ENCODE data around the gene PDE4B. TPM values are rescaled to one million over a fixed set of nuclear protein-coding genes. Genes with fewer than 3 reads are reported as not detected.

PDE4B gene
- total and polyA plus RNA-seq, 9 of the 15 experiments (the other 6 are each of a cell fraction or from before 2014, with no cell fraction given): 0.09 TPM; not detected in 8

GRCh38 chr1:66168948-66169671, 376.4 kb downstream of the PDE4B start:
- Histone ChIP-seq H3K4me1 (replicated peaks in 1 of 2; ENCODE audit: control insufficient read depth in 2 of 2, insufficient read depth in 2 of 2, low read length in 2 of 2) (no peaks in the 10 kb centered on the region), H3K9me3 (replicated peaks; ENCODE audit: control insufficient read depth, insufficient read depth, low read depth, low read length) (no peaks in the 10 kb centered on the region), H3K36me3 (ENCODE audit: control insufficient read depth, insufficient read depth, low read length) (no peaks in the 10 kb centered on the region), H2AFZ (ENCODE audit: low read depth, low read length) (no peak overlapping the region), H3K4me2 (ENCODE audit: insufficient read depth, low read length) (no peak overlapping the region), H3K27ac (ENCODE audit: extremely low read depth, low read depth, low read length) (no peak overlapping the region), H3K9ac (ENCODE audit: insufficient read depth in 1 of 2, low read depth in 2 of 2, low read length in 2 of 2) (no peak overlapping the region), H3K79me2 (ENCODE audit: control insufficient read depth, insufficient read depth, low read length) (no peaks in the 10 kb centered on the region), H4K20me1 (replicated peaks; ENCODE audit: control insufficient read depth, insufficient read depth, low read length) (no peaks in the 10 kb centered on the region), H3K27me3 (ENCODE audit: control insufficient read depth in 2 of 2, insufficient read depth in 2 of 2, low read length in 2 of 2) (no peaks in the 10 kb centered on the region), H3K4me3 (no peak overlapping the region), H3K9me1 (ENCODE audit: control insufficient read depth, insufficient read depth, low read length) (no peaks in the 10 kb centered on the region)
- ChIA-PET CTCF (ENCODE audit: low intra/inter-chr PET ratio) (no interaction called here), POLR2A (no interaction called here)
- FAIRE-seq: no peak
- BruUV-seq (replicated peaks): no TSS peak
- intact Hi-C loops (cut with micrococcal nuclease): no loop called here
- in situ Hi-C loops (cut with MboI): no loop called here
- no peak for ATAC-seq
- no peak for DNase-seq (ENCODE audit: extremely low read depth in 1 of 4, low spot score in 3 of 4)
- 1% methylated on average over 6 of the region's 6 CpGs for WGBS (ENCODE audit: insufficient coverage, low coverage, missing lambda C conversion rate)
- no peak for TF ChIP-seq SAP30 (IDR thresholded peaks at IDR 0.05; ENCODE audit: borderline replicate concordance, insufficient read depth, low read depth, low read length, poor library complexity, severe bottlenecking)
- TF ChIP-seq JUN (IDR thresholded peaks at IDR 0.05; ENCODE audit: borderline replicate concordance, low read depth, low read length): no peak
- no peak for TF ChIP-seq JUN (CRISPR knock-in tag; IDR thresholded peaks at IDR 0.05; ENCODE audit: borderline replicate concordance)
- TF ChIP-seq FIP1L1 (IDR thresholded peaks at IDR 0.05; ENCODE audit: low read depth, low read length, poor library complexity, severe bottlenecking): no peak
- no peak for TF ChIP-seq RREB1 (CRISPR knock-in tag; IDR thresholded peaks at IDR 0.05)
- TF ChIP-seq CEBPZ (IDR thresholded peaks at IDR 0.05; ENCODE audit: borderline replicate concordance, low read depth, low read length): no peak
- no peak for TF ChIP-seq ATF3 (IDR thresholded peaks at IDR 0.05)
- TF ChIP-seq ATF3 (CRISPR knock-in tag; conservative IDR thresholded peaks at IDR 0.05): no peak
- TF ChIP-seq HBP1 (CRISPR knock-in tag; IDR thresholded peaks at IDR 0.05): no peak
